Breast epithelium (tissue), 4 donors: ENCODE results near the gene KRT78. TPM values are rescaled to one million over a fixed set of nuclear protein-coding genes. Genes with fewer than 3 reads are reported as not detected.
"Not testable (repeated sequence)": the region's sequence is repeated elsewhere in the genome, so short reads cannot be mapped to it uniquely, and the experiment has no call there.

ENCODE experiments used
- DNase-seq, 2 donors: peaks; one replicate each; pipeline ENCODE4 v3.0.0-alpha.2; 2019; ENCODE audit warnings: low spot score in 2 of 2
- H3K27ac ChIP-seq, 2 donors: fragments of 200-600 bp; sonication (generic) in 1 of 2; one replicate each; pipeline ENCODE4 v1.5.1; 2016 to 2019; ENCODE audit warnings: mild to moderate bottlenecking in 1 of 2
- H3K27me3 ChIP-seq, 2 donors: fragments of 200-600 bp; sonication (generic) in 1 of 2; one replicate each; pipeline versions ENCODE4 v1.5.1 to v1.6.0; 2017 to 2019; ENCODE audit warnings: control low read depth in 1 of 2, mild to moderate bottlenecking in 1 of 2
- H3K36me3 ChIP-seq: fragments of 200-600 bp; one replicate; pipeline ENCODE4 v1.5.1; 2019
- H3K4me1 ChIP-seq, 2 donors: fragments of 200-600 bp; sonication (generic); one replicate each; pipeline ENCODE4 v1.5.1; 2016 to 2019; ENCODE audit warnings: control low read depth in 1 of 2
- H3K4me3 ChIP-seq, 3 donors: fragments of 200-600 bp; sonication (generic); 1 replicate in 2 of 3; 2 replicates in 1 of 3; pipeline ENCODE4 v1.5.1; 2016 to 2019; ENCODE audit warnings: mild to moderate bottlenecking in 3 of 3, moderate library complexity in 2 of 3
- H3K9me3 ChIP-seq, 2 donors: fragments of 200-600 bp; sonication (generic) in 1 of 2; one replicate each; pipeline ENCODE4 v1.5.1; 2016 to 2019; ENCODE audit warnings: control low read depth in 1 of 2
- POLR2A ChIP-seq: fragments of 450-650 bp; IDR thresholded peaks from one replicate; pipeline ENCODE4 v1.6.1; 2016; ENCODE audit warnings: antibody characterized with exemption, mild to moderate bottlenecking, moderate library complexity
- POLR2AphosphoS5 ChIP-seq, 3 donors: sonication (generic); formaldehyde crosslinking; IDR thresholded peaks; one replicate each; pipeline ENCODE4 v1.6.1; 2017; ENCODE audit warnings: antibody characterized with exemption in 3 of 3
- intact Hi-C: fragments of 100-400 bp; cut with DNase I; formaldehyde crosslinking; loops from one replicate; pipeline ENCODE4 v1.15.1; 2023; ENCODE audit warnings: low total_unique reads
- total RNA-seq, 3 donors: library from RNA; depleted of rRNA; stranded (reverse); fragments of >200 nt; gene quantifications; one replicate each; pipeline ENCODE4 v1.1.0, GENCODE V29; 2016
- TF ChIP-seq, protein P1 (sequence below), 3 donors: fragments of 450-650 bp; IDR thresholded peaks; one replicate each; pipeline ENCODE4 v1.5.1; 2016 to 2017; ENCODE audit warnings: antibody characterized with exemption in 3 of 3, mild to moderate bottlenecking in 3 of 3, moderate library complexity in 3 of 3

KRT78 gene
- total RNA-seq, 3 donors from 2014 or later, result 2.0 TPM; not detected in 2

DNA sequence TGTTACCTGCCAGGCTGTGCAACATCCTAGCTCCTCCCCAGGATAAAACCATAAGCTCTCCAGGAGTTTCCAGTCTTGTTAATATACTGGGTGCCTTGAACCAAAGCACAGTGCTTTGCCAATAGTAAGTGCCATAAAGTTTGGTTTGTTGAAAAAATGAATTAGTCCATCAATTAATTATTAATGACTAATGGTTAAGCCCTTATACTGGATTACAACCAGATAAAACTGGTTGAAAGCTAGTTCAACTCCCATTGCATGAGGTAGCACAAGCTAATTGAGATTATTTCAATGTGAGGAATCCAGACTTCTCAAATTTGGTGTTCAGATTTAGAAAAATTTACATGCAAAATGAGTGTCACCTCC lies 51.3 kb downstream of the KRT78 start:
- TF ChIP-seq, protein P1, sequence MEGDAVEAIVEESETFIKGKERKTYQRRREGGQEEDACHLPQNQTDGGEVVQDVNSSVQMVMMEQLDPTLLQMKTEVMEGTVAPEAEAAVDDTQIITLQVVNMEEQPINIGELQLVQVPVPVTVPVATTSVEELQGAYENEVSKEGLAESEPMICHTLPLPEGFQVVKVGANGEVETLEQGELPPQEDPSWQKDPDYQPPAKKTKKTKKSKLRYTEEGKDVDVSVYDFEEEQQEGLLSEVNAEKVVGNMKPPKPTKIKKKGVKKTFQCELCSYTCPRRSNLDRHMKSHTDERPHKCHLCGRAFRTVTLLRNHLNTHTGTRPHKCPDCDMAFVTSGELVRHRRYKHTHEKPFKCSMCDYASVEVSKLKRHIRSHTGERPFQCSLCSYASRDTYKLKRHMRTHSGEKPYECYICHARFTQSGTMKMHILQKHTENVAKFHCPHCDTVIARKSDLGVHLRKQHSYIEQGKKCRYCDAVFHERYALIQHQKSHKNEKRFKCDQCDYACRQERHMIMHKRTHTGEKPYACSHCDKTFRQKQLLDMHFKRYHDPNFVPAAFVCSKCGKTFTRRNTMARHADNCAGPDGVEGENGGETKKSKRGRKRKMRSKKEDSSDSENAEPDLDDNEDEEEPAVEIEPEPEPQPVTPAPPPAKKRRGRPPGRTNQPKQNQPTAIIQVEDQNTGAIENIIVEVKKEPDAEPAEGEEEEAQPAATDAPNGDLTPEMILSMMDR (IDR thresholded peaks at IDR 0.05), result no peak
- no peak for TF ChIP-seq POLR2A
- no peak for TF ChIP-seq POLR2AphosphoS5 (IDR thresholded peaks at IDR 0.05)
- no peak overlapping the region for H3K27ac ChIP-seq
- H3K27me3 ChIP-seq, result no peaks in the 10 kb centered on the region
- H3K4me3 ChIP-seq, result no peak overlapping the region
- no peaks in the 10 kb centered on the region for H3K9me3 ChIP-seq
- no peaks in the 10 kb centered on the region for H3K36me3 ChIP-seq
- intact Hi-C loops, result loop anchor here (10.0 kb wide), 1 partner anchor 47 kb away; the partner anchor contains the start of gene KRT78
- no peaks in the 10 kb centered on the region for H3K4me1 ChIP-seq
- no peak for DNase-seq

DNA sequence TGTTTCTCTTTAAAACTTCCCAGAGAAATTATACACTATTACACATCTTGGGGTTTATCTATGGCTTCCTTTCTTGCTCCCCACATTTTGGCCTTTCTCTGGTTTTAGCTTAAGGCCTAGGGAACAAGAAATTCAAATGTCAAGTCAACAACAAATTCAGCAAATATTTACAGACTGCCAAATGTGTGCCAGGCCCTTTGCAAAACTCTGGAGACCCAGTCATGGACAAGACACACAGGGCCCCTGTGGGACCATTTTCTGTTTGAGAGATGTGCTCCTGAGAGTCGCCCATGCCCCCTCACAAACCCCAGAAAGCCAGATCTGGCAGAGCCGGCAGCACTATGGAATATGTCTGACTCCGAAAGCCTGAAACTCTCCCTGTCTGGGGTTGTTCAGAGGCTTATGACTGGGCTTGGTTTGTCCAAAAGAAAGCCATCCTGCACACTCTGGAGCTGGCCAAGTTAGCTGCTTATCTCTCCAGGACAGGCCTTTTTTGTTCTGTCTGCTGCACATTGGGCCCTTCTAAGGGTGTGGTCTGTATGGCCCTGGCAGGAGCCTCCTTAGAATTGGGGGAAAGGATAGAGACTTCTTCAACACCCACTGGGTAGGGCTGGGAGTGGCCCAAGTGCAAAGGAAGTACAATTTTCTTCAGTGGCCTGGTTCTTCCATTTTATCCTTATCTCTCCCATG lies 51.8 kb downstream of the KRT78 start:
- Histone ChIP-seq H3K36me3 (no peaks in the 10 kb centered on the region), H3K4me1 (no peaks in the 10 kb centered on the region), H3K9me3 (no peaks in the 10 kb centered on the region), H3K27me3 (no peaks in the 10 kb centered on the region), H3K4me3 (no peak overlapping the region), H3K27ac (no peak overlapping the region)
- intact Hi-C loops, result loop anchor here (10.0 kb wide), 1 partner anchor 48 kb away; the partner anchor contains the start of gene KRT78
- TF ChIP-seq, protein P1 (IDR thresholded peaks at IDR 0.05), result no peak
- TF ChIP-seq POLR2AphosphoS5 (IDR thresholded peaks at IDR 0.05), result no peak
- TF ChIP-seq POLR2A, result no peak
- DNase-seq, result no peak

GRCh38 chr12:52796429-52796794 lies 52.4 kb downstream of the KRT78 start:
- no peak overlapping the region for H3K27ac ChIP-seq
- intact Hi-C loops, result loop anchor here (10.0 kb wide), 1 partner anchor 48 kb away; the partner anchor contains the start of gene KRT78

GRCh38 chr12:52795694-52796428 lies 52.9 kb downstream of the KRT78 start, which contains the start of gene KRT3:
TSS of gene KRT3 (minus strand) at chr12:52796117. CDS start at chr12:52796042, 75 bp downstream.
- H3K27ac ChIP-seq, result no peak within 1 kb of the TSS
- TF ChIP-seq POLR2A, result no peak
- no peak for TF ChIP-seq POLR2AphosphoS5 (IDR thresholded peaks at IDR 0.05)
- TF ChIP-seq, protein P1 (IDR thresholded peaks at IDR 0.05), result no peak
- H3K36me3 ChIP-seq, result no peaks in the 10 kb centered on the region
- H3K9me3 ChIP-seq, result no peaks in the 10 kb centered on the region
- intact Hi-C loops, result loop anchor here (10.0 kb wide), 1 partner anchor 49 kb away; the partner anchor contains the start of gene KRT78
- H3K4me1 ChIP-seq, result no peaks in the 10 kb centered on the region
- no peak within 1 kb of the TSS for H3K4me3 ChIP-seq
- H3K27me3 ChIP-seq, result no peaks in the 10 kb centered on the region
- DNase-seq, result no peak

More at GRCh38 chr12:52796429-52796794, 52.4 kb downstream of the KRT78 start:
- TF ChIP-seq POLR2AphosphoS5 (IDR thresholded peaks at IDR 0.05) (no peak), POLR2A (no peak)
- TF ChIP-seq, protein P1 (IDR thresholded peaks at IDR 0.05), result no peak
- no peaks in the 10 kb centered on the region for H3K27me3 ChIP-seq
- no peaks in the 10 kb centered on the region for H3K36me3 ChIP-seq
- H3K9me3 ChIP-seq, result no peaks in the 10 kb centered on the region
- no peak overlapping the region for H3K4me3 ChIP-seq
- H3K4me1 ChIP-seq, result no peaks in the 10 kb centered on the region
- DNase-seq, result no peak

GRCh38 chr12:52795332-52795674 lies 53.5 kb downstream of the KRT78 start:
- not testable (repeated sequence) for H3K4me3 ChIP-seq, H3K27me3 ChIP-seq, H3K9me3 ChIP-seq, H3K36me3 ChIP-seq, DNase-seq, H3K4me1 ChIP-seq, H3K27ac ChIP-seq
- intact Hi-C loops, result loop anchor here (10.0 kb wide), 1 partner anchor 49 kb away; the partner anchor contains the start of gene KRT78
